Fibroblast of mammary gland (primary cell): ENCODE data around the gene STK17A.

Source experiments
- DNase-seq: peaks from one replicate; pipeline ENCODE4 v3.0.0-alpha.2; 2010; ENCODE audit warnings: low read depth
- H3K4me3 ChIP-seq: 2 replicates; pipeline ENCODE4 v1.5.1; 2011; ENCODE audit warnings: low read depth, mild to moderate bottlenecking, low read length, moderate library complexity; ENCODE audit not compliant: control insufficient read depth
- TF ChIP-seq, protein P1 (sequence below): conservative IDR thresholded peaks from 2 replicates; pipeline ENCODE4 v1.5.1; 2011; ENCODE audit warnings: low read depth, low read length, inconsistent platforms; ENCODE audit not compliant: control insufficient read depth, insufficient read depth

Gene STK17A

GRCh38 chr7:43554423-43554822 lies 28.5 kb upstream of the STK17A start:
- TF ChIP-seq, protein P1, sequence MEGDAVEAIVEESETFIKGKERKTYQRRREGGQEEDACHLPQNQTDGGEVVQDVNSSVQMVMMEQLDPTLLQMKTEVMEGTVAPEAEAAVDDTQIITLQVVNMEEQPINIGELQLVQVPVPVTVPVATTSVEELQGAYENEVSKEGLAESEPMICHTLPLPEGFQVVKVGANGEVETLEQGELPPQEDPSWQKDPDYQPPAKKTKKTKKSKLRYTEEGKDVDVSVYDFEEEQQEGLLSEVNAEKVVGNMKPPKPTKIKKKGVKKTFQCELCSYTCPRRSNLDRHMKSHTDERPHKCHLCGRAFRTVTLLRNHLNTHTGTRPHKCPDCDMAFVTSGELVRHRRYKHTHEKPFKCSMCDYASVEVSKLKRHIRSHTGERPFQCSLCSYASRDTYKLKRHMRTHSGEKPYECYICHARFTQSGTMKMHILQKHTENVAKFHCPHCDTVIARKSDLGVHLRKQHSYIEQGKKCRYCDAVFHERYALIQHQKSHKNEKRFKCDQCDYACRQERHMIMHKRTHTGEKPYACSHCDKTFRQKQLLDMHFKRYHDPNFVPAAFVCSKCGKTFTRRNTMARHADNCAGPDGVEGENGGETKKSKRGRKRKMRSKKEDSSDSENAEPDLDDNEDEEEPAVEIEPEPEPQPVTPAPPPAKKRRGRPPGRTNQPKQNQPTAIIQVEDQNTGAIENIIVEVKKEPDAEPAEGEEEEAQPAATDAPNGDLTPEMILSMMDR: no peak
- no peak overlapping the region for H3K4me3 ChIP-seq
- DNase-seq: no peak

DNA sequence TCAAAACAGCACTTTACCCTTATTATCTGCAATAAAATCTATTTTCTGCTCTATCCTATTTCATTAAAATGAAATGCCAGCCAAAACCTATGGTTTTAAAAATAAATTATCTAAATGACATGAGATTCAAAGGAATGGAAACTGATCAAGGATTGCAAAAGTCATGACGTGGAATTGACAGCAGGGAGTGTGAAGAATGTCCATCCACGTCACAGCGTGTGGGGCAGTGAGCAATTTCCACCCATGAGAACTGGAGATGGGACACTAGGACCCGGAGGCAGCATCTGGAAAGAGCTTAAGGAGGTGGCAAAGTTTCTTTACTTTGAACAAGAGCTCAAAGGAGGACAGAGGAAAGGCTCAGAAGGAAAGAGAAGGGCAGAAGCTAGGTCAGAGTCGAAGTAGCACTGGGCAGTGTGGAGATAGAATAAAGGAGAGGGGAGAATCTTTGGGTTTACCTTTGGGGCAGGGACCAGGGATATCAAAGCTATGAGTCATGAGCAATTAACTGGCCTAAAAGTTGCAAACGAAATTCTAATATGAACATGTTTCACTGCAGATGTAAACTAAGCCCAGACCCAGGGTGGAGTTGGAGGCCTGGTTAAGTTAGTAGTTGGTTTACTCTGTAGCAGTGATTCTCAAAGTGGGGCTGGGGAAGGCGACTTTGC lies 24.9 kb upstream of the STK17A start:
- no peak overlapping the region for H3K4me3 ChIP-seq
- no peak for DNase-seq
- TF ChIP-seq, protein P1: no peak

GRCh38 chr7:43559171-43559945 lies 23.6 kb upstream of the STK17A start:
- no peak overlapping the region for H3K4me3 ChIP-seq
- TF ChIP-seq, protein P1: no peak
- DNase-seq: no peak

- TF ChIP-seq, protein P1: no peak
- no peak for DNase-seq
- H3K4me3 ChIP-seq: no peak overlapping the region
Measured at GRCh38 chr7:43559946-43560335, 23.0 kb upstream of the STK17A start.

DNA sequence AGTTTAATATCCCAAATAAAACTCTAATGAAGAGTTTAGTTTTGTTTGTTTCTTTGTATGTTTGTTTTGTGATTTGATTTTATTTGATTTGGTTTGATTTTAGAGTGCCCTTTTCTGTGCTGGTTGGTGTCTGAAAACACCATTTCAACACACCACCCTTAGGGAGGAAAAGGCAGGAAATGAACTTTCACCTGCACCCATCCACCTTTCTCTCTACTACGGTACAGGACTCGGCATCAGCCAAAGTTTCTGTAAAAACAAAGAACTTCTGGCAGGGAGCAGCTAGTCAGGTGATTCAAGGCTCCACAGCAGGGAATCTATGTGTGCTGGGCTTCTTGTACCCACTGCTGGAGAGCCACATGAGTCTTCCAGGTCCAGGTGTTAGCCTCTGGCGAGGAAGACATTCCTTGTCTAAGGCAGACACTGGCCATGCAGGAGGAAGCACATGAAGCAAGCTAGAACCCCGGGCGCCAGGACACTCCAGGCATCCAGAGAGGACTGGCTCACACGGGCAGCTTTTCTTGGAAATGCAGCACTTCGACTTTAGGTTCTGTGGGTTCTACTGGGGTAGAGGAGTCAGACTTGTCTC lies 22.1 kb upstream of the STK17A start:
- no peak for DNase-seq
- TF ChIP-seq, protein P1: no peak
- no peak overlapping the region for H3K4me3 ChIP-seq

GRCh38 chr7:43562383-43562782 lies 20.5 kb upstream of the STK17A start:
- TF ChIP-seq, protein P1: no peak
- no peak for DNase-seq
- H3K4me3 ChIP-seq: no peak overlapping the region
